DOHH2 (cell line): ENCODE measurements around the gene SKAP1.

Experiments used
- CTCF ChIP-seq: fragments of 200-600 bp; sonication (generic); IDR thresholded peaks from one replicate; pipeline ENCODE4 v1.5.1; 2014; ENCODE audit warnings: antibody characterized with exemption, mild to moderate bottlenecking, low read depth, low read length; ENCODE audit not compliant: poor library complexity, severe bottlenecking
- EZH2phosphoT487 ChIP-seq: fragments of 200-600 bp; sonication (generic); IDR thresholded peaks from 2 replicates; pipeline ENCODE4 v1.6.1; 2017; ENCODE audit warnings: borderline replicate concordance, mild to moderate bottlenecking, antibody characterized with exemption, low read length, moderate library complexity, mixed read lengths

GRCh38 chr17:48429638-48430586 is at the start of gene SKAP1:
- TF ChIP-seq CTCF: no peak
- TF ChIP-seq EZH2phosphoT487: no peak
